Retina (tissue), 1 donor: ENCODE results near the gene IRF2BP2.
A peak's percentile ranks its signal among the peaks of the same experiment; 100 is the strongest.
"Not testable (repeated sequence)": the region's sequence is repeated elsewhere in the genome, so short reads cannot be mapped to it uniquely, and the experiment has no call there.

Experiments used
- DNase-seq: peaks from one replicate; pipeline ENCODE4 v3.0.0-alpha.2; 2016

Gene IRF2BP2

DNA sequence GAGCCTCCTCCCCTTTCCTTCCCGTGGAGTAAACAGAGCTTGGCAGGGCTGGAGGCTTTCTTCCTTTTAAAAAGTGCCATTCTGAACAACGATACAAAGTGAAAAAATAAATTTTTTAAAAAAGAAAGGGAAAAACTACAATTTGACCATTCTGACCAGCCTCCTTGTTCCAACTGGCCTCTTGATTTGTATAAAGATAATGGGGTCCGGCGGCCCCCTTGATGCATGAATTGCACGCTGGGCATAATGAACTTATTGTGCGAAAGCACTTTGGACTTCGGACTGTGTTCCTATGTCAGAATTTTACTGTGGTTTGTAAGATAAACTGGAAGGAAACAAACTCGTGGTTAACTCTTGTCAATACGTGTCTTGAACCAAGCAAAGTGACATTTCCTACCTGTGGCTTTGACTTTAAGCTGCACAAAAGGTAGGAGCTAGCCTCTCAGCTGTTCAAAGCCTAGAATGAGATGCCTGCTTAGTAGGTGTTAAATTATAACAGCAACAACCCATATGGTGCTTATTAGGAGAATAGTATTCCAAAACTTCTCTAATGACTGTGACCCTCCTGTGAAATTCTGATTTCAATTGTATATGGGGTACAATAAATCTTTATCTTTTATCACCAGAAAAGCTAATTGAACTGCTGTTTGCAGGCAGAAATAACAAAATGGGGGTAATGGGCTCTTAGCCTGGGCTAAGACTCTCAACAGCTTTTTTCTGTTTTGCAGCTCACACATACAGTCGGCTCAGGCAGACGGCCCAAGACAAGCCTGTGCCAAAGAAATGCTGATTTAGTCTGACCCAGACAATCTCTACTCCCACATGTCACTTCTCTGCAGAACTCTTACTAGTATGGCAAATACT lies 9.3 kb downstream of the IRF2BP2 start:
- peak; percentile 69 for DNase-seq

- DNase-seq: peak; percentile 92
Measured at GRCh38 chr1:234599617-234600417, 10.2 kb downstream of the IRF2BP2 start.

- DNase-seq: no peak
Measured at GRCh38 chr1:234598974-234599616, 10.9 kb downstream of the IRF2BP2 start.

DNA sequence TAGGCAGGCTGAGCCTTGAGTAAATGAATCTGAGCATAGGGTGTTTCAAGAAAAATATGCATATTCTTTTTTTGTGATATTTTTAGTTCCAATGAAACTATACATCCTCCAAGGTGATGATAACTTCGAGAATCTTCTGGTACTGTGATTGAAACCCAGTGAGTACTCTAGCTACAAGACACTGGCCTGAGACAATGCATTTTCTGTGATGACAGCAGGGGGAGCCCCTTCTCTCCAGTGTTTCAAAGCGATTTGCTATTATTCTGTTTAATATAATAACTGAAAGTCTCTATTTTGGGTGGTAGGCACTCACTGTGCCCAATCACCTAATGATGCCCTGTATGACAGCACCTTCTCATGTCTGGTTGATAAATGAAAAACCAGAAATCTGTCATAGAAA lies 12.1 kb downstream of the IRF2BP2 start:
- DNase-seq: no peak

- no peak for DNase-seq
Measured at GRCh38 chr1:234595899-234596298, 14.1 kb downstream of the IRF2BP2 start.

DNA sequence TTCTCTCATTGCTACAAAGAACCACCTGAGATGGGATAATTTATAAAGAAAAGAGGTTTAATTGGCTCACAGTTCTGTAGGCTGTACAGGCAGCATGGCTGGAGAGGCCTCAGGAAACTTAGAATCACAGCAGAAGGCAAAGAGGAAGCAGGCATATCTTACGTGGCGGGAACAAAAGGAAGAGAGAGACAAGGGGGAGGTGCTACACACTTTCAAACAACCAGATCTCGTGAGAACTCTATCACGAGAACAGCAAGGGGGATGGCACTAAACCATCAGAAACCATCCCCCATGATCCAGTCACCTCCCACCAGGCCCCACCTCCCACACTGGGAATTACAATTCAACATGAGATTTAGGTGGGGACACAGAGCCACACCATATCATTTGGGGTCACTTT lies 15.4 kb downstream of the IRF2BP2 start:
- DNase-seq: not testable (repeated sequence)

DNA sequence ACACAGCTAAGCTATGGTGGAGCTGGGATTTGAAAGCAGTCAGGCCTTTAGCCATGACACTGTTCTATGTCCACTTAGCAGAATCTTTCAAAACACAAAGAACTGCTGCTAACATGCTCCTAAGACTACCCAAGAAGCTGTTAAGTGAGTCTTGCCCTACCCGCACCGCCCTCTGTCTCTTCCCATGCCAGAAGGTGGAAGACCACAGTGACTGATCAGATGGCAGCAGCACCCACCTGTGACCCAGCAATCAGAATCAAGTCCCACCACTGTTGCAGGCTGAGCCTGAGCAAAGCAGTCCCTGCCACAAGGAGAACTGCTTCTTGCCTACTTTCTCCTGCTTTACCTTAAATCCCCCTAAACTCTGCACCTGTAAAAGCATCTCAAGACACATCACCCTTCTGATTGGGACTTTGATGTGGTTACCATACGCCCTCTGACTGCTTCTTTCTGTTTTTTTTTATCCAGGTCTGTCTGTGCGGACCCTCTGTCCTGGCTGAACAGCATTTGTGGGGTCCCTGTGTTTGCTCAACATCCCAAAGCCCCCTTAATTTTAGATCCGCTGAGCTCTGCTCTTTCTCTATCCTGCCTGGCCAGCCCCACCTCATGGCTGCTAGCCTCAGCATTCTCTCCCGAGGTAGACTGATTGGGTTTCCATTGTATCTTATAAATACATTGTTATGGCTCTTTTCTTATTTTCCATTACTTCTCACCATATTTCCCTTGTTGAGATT lies 16.0 kb downstream of the IRF2BP2 start:
- no peak for DNase-seq

DNA sequence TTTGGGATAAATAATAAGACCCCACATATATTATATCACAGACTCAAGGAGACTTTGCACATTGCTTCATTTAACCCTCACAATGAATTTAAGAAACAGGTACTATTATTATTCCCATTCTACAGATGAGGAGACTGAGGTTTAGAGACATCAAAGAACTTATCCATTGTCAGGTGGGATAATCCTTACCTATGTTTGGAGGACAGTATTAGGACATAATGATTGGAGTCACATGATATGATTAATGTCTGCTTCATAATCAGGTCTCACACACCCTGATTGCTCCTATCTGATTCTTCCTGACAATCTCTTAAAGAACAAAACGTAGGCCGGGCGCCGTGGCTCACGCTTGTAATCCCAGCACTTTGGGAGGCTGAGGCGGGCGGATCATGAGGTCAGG lies 16.9 kb downstream of the IRF2BP2 start:
- no peak for DNase-seq

GRCh38 chr1:234592240-234592639 lies 17.7 kb downstream of the IRF2BP2 start:
- DNase-seq: no peak

GRCh38 chr1:234591131-234591530 lies 18.8 kb downstream of the IRF2BP2 start:
- DNase-seq: no peak

GRCh38 chr1:234589854-234590620 lies 19.9 kb downstream of the IRF2BP2 start:
- no peak for DNase-seq

GRCh38 chr1:234589064-234589800 lies 20.7 kb downstream of the IRF2BP2 start:
- DNase-seq: no peak

GRCh38 chr1:234588386-234588785 lies 21.6 kb downstream of the IRF2BP2 start:
- no peak for DNase-seq

DNA sequence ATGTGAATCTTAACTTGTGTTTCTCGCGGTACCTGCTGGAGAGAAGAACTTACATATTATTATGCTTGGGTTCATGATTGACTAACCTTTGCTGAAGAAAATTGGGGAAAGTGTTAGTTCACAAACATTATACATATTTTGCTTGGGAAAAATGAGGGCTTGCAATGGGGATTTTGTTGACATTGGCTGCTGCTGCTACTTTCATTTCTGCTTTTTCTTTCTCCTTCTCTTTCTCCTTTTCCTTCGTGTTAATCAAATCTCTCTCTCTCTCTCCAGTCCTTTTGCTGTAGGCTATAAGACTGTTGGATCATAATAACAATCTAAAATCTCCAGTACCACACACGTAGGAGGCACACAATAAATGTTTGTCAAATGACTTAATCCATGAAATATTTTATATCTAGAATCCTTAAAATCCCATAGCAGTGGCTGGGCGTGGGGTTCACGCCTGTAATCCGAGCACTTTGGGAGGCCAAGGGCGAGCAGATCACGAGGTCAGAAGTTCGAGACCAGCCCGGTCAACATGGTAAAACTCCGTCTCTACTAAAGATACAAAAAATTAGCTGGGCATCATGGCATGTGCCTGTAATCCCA lies 23.0 kb downstream of the IRF2BP2 start:
- no peak for DNase-seq

DNA sequence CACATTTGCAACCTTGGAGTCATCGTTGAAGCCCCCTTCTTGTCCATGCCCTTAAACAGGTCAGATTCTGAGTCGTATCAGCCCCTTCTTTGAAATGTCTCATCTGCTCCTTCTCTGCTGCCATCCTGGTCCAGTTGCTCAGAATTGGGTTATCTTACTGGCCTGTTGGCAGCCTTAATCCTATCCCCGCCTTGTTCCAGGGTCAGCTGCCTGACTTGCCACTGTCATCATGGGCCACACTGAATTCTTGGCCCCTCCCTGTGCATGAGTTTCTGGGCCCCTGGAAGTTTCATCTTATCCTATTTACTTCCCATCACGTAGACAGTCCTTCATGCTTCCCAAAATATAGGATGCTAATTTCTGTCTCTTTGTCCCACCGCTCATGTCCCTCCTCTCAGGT lies 23.7 kb downstream of the IRF2BP2 start:
- DNase-seq: no peak

GRCh38 chr1:234585330-234586055 lies 24.5 kb downstream of the IRF2BP2 start:
- no peak for DNase-seq

DNA sequence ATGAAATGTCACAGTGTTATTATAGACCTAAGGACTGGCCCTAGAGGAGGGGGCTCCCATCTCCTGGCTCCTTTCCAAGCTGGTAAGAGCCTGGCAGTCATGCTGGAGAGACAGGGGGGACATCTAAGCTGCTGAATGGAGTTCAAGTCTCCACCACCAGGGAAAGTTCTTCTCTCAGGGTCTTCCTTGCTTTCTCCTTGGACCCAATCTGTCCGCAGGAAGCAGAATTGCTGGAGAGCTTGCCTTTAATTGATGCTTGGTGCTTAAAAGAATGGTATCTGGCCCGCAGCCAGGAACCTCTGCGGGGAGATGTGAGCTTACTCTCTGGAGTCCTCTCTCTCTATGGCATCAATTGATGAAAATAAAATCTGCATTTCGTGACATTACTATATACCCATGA lies 25.1 kb downstream of the IRF2BP2 start:
- DNase-seq: no peak

GRCh38 chr1:234584420-234584805 lies 25.6 kb downstream of the IRF2BP2 start:
- no peak for DNase-seq

- peak; percentile 36 for DNase-seq
Measured at GRCh38 chr1:234583755-234584419, 26.1 kb downstream of the IRF2BP2 start.
